ENCODE measurements around the gene MLC1. TPM values are rescaled to one million over a fixed set of nuclear protein-coding genes. Genes with fewer than 3 reads are reported as not detected.

Gene MLC1
- total RNA-seq, 1 donor from 2014 or later = 0.52 TPM

DNA sequence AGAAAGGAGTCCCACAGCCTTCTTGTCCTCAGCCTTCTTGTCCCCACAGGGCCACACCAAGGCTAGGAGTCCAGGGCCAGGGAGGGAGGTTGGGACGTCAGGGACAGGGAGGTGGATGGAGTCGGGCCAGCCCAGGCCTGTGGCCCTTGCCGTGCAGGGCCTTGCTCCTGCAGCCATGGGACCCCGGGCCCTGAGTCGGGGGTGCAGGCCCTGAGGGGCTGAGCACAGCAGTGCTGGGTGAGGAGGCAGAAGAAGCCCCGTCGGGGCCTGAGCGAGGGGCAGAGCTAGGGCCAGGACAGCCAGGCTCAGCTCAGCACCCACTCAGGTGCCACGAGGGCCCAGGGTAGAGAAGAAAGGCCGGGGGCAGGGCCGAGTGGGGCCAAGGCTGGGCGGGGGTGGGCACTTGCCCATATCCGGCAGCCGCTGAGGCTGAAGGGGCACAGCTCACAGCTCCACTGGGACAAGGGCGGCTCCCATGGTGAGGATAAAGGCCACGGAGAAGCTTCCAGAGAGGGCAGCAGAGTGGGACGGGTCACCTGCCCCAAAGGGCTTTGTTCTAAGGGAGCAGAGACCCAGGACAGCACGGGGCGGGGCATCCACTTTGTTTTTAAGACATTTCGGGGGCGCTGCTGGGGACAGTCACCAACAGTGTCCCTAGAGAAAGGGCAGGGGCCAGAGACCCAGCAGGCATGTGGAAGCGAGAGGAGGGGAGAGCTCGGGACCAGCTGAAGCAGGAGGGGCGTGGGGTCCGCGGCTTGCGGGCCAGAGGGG, 3.6 kb downstream of the MLC1 start:
- Histone ChIP-seq H3K9ac (ENCODE audit: low read depth in 1 of 3, low read length in 3 of 3) (no peak overlapping the region), H3K27ac (ENCODE audit: low read depth, low read length) (no peak overlapping the region), H3K36me3 (ENCODE audit: control insufficient read depth in 3 of 3, insufficient read depth in 3 of 3, low read length in 3 of 3) (no peaks in the 10 kb centered on the region), H3K27me3 (ENCODE audit: control insufficient read depth in 3 of 3, insufficient read depth in 3 of 3, low read length in 3 of 3) (peaks cover 34 to 52% (median 40%) of the 10 kb centered on the region in 3 donors), H3K4me3 (ENCODE audit: low read length in 3 of 3) (no peak overlapping the region), H3K4me1 (ENCODE audit: control insufficient read depth in 3 of 3, insufficient read depth in 3 of 3, low read length in 3 of 3) (no peaks in the 10 kb centered on the region), H3K9me3 (ENCODE audit: control insufficient read depth in 3 of 3, low read length in 3 of 3) (no peaks in the 10 kb centered on the region)

DNA sequence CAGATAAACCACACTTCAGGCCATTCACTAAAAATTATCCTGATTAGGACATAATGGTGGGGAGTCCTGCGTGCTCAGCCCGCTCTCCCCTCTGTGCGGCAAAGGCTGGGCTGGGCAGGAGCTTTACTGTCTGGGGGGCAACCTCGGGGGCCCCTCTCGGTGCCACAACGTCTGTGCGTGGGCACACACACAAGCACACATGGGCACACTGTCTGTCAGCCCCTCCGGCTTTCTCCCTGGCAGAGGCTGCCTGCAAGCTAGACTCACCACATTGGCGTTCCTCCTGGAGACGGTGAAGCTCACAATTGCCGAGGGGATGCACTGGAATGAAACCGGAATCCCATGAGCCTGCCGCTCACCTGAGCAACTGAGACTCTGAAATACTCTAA, 5.2 kb downstream of the MLC1 start:
- H3K27me3 ChIP-seq (ENCODE audit: control insufficient read depth in 3 of 3, insufficient read depth in 3 of 3, low read length in 3 of 3) = peaks cover 28 to 48% (median 36%) of the 10 kb centered on the region in 3 donors
- H3K4me3 ChIP-seq (ENCODE audit: low read length in 3 of 3) = no peak overlapping the region
- no peak overlapping the region for H3K9ac ChIP-seq (ENCODE audit: low read depth in 1 of 3, low read length in 3 of 3)
- no peaks in the 10 kb centered on the region for H3K9me3 ChIP-seq (ENCODE audit: control insufficient read depth in 3 of 3, low read length in 3 of 3)
- no peaks in the 10 kb centered on the region for H3K4me1 ChIP-seq (ENCODE audit: control insufficient read depth in 3 of 3, insufficient read depth in 3 of 3, low read length in 3 of 3)
- H3K36me3 ChIP-seq (ENCODE audit: control insufficient read depth in 3 of 3, insufficient read depth in 3 of 3, low read length in 3 of 3) = no peaks in the 10 kb centered on the region
- no peak overlapping the region for H3K27ac ChIP-seq (ENCODE audit: low read depth, low read length)

- Histone ChIP-seq H3K36me3 (ENCODE audit: control insufficient read depth in 3 of 3, insufficient read depth in 3 of 3, low read length in 3 of 3) (no peaks in the 10 kb centered on the region), H3K27ac (ENCODE audit: low read depth, low read length) (no peak overlapping the region), H3K27me3 (ENCODE audit: control insufficient read depth in 3 of 3, insufficient read depth in 3 of 3, low read length in 3 of 3) (peaks cover 27 to 47% (median 34%) of the 10 kb centered on the region in 3 donors), H3K9ac (ENCODE audit: low read depth in 1 of 3, low read length in 3 of 3) (no peak overlapping the region), H3K4me3 (ENCODE audit: low read length in 3 of 3) (no peak overlapping the region), H3K9me3 (ENCODE audit: control insufficient read depth in 3 of 3, low read length in 3 of 3) (no peaks in the 10 kb centered on the region), H3K4me1 (ENCODE audit: control insufficient read depth in 3 of 3, insufficient read depth in 3 of 3, low read length in 3 of 3) (no peaks in the 10 kb centered on the region)
Measured at GRCh38 chr22:50078761-50079160, 6.5 kb downstream of the MLC1 start.

DNA sequence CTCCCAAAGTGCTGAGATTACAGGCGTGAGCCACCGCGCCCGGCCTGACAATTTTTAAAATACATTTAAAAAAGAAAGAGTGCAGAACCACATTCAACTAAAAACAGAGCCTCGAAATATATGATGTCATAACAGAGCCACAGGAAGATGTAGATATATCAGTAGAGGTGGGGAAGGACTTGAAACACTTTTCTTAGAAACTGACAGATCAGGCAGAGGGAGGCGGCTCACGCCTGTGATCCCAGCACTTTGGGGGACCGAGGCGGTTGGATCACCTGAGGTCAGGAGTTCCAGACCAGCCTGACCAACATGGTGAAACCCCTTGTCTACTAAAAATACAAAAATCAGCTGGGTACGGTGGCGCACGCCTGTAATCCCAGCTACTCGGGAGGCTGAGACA, 7.0 kb downstream of the MLC1 start:
- Histone ChIP-seq H3K4me1 (ENCODE audit: control insufficient read depth in 3 of 3, insufficient read depth in 3 of 3, low read length in 3 of 3) (no peaks in the 10 kb centered on the region), H3K27me3 (ENCODE audit: control insufficient read depth in 3 of 3, insufficient read depth in 3 of 3, low read length in 3 of 3) (peaks cover 23 to 43% (median 29%) of the 10 kb centered on the region in 3 donors), H3K9me3 (ENCODE audit: control insufficient read depth in 3 of 3, low read length in 3 of 3) (no peaks in the 10 kb centered on the region), H3K4me3 (ENCODE audit: low read length in 3 of 3) (no peak overlapping the region), H3K9ac (ENCODE audit: low read depth in 1 of 3, low read length in 3 of 3) (no peak overlapping the region), H3K27ac (ENCODE audit: low read depth, low read length) (no peak overlapping the region), H3K36me3 (ENCODE audit: control insufficient read depth in 3 of 3, insufficient read depth in 3 of 3, low read length in 3 of 3) (no peaks in the 10 kb centered on the region)

- Histone ChIP-seq H3K27me3 (ENCODE audit: control insufficient read depth in 3 of 3, insufficient read depth in 3 of 3, low read length in 3 of 3) (peaks cover 21 to 40% (median 25%) of the 10 kb centered on the region in 3 donors), H3K27ac (ENCODE audit: low read depth, low read length) (no peak overlapping the region), H3K9ac (ENCODE audit: low read depth in 1 of 3, low read length in 3 of 3) (no peak overlapping the region), H3K4me3 (ENCODE audit: low read length in 3 of 3) (no peak overlapping the region), H3K9me3 (ENCODE audit: control insufficient read depth in 3 of 3, low read length in 3 of 3) (no peaks in the 10 kb centered on the region), H3K36me3 (ENCODE audit: control insufficient read depth in 3 of 3, insufficient read depth in 3 of 3, low read length in 3 of 3) (no peaks in the 10 kb centered on the region), H3K4me1 (ENCODE audit: control insufficient read depth in 3 of 3, insufficient read depth in 3 of 3, low read length in 3 of 3) (no peaks in the 10 kb centered on the region)
Measured at GRCh38 chr22:50076646-50077535, 8.3 kb downstream of the MLC1 start.

DNA sequence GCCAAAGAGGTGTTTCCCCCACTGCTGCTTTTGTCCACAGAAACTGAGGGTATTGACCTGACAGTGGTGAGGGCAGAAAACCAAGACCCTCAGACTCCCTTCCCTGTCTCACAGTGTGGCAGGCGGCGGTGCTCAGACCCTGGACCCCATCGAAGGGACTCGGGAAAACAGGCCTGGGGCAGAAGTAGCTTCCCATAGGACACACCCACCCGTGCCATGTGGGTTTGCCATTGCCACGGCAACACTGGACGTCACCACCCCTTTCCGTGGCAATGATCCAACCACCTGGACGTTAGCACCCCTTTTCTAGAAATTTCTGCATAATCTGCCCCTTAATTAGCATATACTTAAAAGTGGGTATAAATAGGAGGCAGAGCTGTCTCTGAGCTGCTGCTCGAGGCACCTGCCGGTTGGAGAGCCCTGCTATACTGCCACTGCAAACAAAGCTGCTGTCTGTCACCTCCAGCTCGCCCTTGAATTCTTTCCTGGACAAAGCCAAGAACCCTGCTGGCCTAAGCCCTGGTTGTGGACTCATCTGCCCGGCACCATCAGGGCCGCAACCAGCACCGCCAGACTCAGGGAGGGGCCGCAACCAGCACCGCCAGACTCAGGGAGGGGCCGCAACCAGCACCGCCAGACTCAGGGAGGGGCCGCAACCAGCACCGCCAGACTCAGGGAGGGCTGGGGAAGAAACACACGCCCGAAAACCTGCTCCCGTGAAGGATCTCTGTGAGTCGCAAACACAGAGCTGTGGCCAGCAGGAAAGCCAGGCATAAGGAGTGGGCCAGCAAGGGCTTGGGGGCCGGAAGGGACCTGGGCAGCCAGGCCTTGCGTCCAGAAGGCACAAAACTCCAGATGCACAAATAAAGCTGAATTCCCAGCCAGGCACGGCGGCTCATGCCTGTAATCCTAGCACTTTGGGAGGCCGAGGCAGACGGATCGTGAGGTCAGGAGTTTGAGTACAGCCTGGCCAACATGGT, 10.4 kb downstream of the MLC1 start:
- Histone ChIP-seq H3K4me3 (ENCODE audit: low read length in 3 of 3) (no peak overlapping the region), H3K27ac (ENCODE audit: low read depth, low read length) (no peak overlapping the region), H3K4me1 (ENCODE audit: control insufficient read depth in 3 of 3, insufficient read depth in 3 of 3, low read length in 3 of 3) (no peaks in the 10 kb centered on the region), H3K9me3 (ENCODE audit: control insufficient read depth in 3 of 3, low read length in 3 of 3) (no peaks in the 10 kb centered on the region), H3K36me3 (ENCODE audit: control insufficient read depth in 3 of 3, insufficient read depth in 3 of 3, low read length in 3 of 3) (no peaks in the 10 kb centered on the region), H3K9ac (ENCODE audit: low read depth in 1 of 3, low read length in 3 of 3) (no peak overlapping the region), H3K27me3 (ENCODE audit: control insufficient read depth in 3 of 3, insufficient read depth in 3 of 3, low read length in 3 of 3) (peaks cover 16 to 37% (median 18%) of the 10 kb centered on the region in 3 donors)

- Histone ChIP-seq H3K4me1 (ENCODE audit: control insufficient read depth in 3 of 3, insufficient read depth in 3 of 3, low read length in 3 of 3) (no peaks in the 10 kb centered on the region), H3K27ac (ENCODE audit: low read depth, low read length) (no peak overlapping the region), H3K9me3 (ENCODE audit: control insufficient read depth in 3 of 3, low read length in 3 of 3) (no peaks in the 10 kb centered on the region), H3K27me3 (ENCODE audit: control insufficient read depth in 3 of 3, insufficient read depth in 3 of 3, low read length in 3 of 3) (peaks cover 15 to 33% (median 16%) of the 10 kb centered on the region in 3 donors), H3K4me3 (ENCODE audit: low read length in 3 of 3) (no peak overlapping the region), H3K36me3 (ENCODE audit: control insufficient read depth in 3 of 3, insufficient read depth in 3 of 3, low read length in 3 of 3) (no peaks in the 10 kb centered on the region), H3K9ac (ENCODE audit: low read depth in 1 of 3, low read length in 3 of 3) (no peak overlapping the region)
Measured at GRCh38 chr22:50074056-50074455, 11.2 kb downstream of the MLC1 start.

DNA sequence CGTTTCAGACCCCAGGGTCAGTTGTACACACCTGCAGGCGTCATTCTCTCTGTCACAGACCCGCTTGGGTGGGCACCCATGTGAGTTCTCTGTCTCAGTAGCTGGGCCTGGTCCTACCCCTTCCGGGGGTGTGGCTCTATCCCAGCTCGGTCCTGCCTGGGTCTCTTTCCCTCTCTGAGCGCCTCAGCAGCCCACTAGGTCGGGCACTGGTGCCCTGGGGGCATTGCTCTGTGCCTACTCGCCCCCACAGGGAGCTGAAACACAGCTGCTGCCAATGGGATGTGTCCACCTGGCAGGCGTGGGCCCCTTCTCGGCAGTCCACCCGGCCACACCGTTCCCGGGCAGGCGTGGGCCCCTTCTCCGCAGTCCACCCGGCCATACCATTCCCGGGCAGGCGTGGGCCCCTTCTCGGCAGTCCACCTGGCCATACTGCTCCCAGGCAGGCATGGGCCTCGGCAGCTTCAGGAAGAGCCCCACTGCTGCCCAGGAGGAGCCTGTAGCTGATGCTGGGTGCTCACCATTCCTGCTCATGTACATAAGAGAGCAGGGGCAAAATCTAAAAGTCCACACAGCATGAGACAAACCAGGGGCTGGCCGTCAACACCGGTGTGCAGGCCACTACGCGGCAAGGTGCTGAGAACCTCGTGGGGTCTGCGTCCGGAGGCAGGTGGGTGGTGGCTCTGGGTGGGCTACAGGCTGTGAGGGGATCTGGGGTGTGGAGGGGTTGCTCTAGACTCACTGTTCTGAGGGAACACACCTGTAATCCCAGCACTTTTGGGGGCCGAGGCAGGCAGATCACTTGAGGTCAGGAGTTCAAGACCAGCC, 12.3 kb downstream of the MLC1 start:
- no peaks in the 10 kb centered on the region for H3K36me3 ChIP-seq (ENCODE audit: control insufficient read depth in 3 of 3, insufficient read depth in 3 of 3, low read length in 3 of 3)
- no peak overlapping the region for H3K27ac ChIP-seq (ENCODE audit: low read depth, low read length)
- no peaks in the 10 kb centered on the region for H3K9me3 ChIP-seq (ENCODE audit: control insufficient read depth in 3 of 3, low read length in 3 of 3)
- H3K9ac ChIP-seq (ENCODE audit: low read depth in 1 of 3, low read length in 3 of 3) = no peak overlapping the region
- peaks cover 18 to 33% (median 21%) of the 10 kb centered on the region in 3 donors for H3K27me3 ChIP-seq (ENCODE audit: control insufficient read depth in 3 of 3, insufficient read depth in 3 of 3, low read length in 3 of 3)
- H3K4me1 ChIP-seq (ENCODE audit: control insufficient read depth in 3 of 3, insufficient read depth in 3 of 3, low read length in 3 of 3) = no peaks in the 10 kb centered on the region
- H3K4me3 ChIP-seq (ENCODE audit: low read length in 3 of 3) = no peak overlapping the region

DNA sequence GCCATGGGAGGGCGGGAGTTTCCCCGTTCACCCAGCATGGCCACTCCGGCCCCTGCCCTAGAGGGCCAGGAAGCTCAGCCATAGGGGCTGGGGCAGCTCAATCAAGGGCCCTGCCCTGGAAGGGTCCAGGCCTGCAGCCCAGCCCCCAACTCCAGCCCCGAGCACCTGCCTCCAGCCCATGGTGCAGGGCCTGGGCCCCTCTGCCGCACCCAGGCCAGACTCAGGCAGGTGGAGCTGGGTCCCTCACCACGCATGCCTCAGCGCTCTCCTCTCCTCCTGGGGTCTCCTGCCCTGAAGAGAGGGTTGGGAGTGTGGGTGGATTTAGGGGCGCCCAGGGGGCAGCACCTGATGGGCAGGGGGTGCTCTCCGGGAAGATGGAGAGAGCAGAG, 13.1 kb downstream of the MLC1 start:
- Histone ChIP-seq H3K9me3 (ENCODE audit: control insufficient read depth in 3 of 3, low read length in 3 of 3) (no peaks in the 10 kb centered on the region), H3K9ac (ENCODE audit: low read depth in 1 of 3, low read length in 3 of 3) (no peak overlapping the region), H3K4me3 (ENCODE audit: low read length in 3 of 3) (no peak overlapping the region), H3K4me1 (ENCODE audit: control insufficient read depth in 3 of 3, insufficient read depth in 3 of 3, low read length in 3 of 3) (no peaks in the 10 kb centered on the region), H3K27me3 (ENCODE audit: control insufficient read depth in 3 of 3, insufficient read depth in 3 of 3, low read length in 3 of 3) (peaks cover 16 to 29% (median 22%) of the 10 kb centered on the region in 3 donors), H3K27ac (ENCODE audit: low read depth, low read length) (no peak overlapping the region), H3K36me3 (ENCODE audit: control insufficient read depth in 3 of 3, insufficient read depth in 3 of 3, low read length in 3 of 3) (no peaks in the 10 kb centered on the region)

Measured in skeletal muscle tissue (tissue), 4 donors.